RPMI7951 (cell line): ENCODE measurements around the gene CAPN5. TPM values are rescaled to one million over a fixed set of nuclear protein-coding genes. Genes with fewer than 3 reads are reported as not detected.
"Not testable (repeated sequence)": the region's sequence is repeated elsewhere in the genome, so short reads cannot be mapped to it uniquely, and the experiment has no call there.

ENCODE experiments used
- DNase-seq: peaks from one replicate; pipeline ENCODE4 v3.0.0-alpha.2; 2012; ENCODE audit warnings: low read depth
- total RNA-seq: library from RNA; depleted of rRNA; stranded (reverse); fragments of >200 nt; shearing (Covaris generic); gene quantifications from 2 replicates; pipeline ENCODE4 v1.2.3, GENCODE V29; 2014

The CAPN5 gene
- total RNA-seq, 1 experiment from 2014 or later, result 12.4 TPM

DNA sequence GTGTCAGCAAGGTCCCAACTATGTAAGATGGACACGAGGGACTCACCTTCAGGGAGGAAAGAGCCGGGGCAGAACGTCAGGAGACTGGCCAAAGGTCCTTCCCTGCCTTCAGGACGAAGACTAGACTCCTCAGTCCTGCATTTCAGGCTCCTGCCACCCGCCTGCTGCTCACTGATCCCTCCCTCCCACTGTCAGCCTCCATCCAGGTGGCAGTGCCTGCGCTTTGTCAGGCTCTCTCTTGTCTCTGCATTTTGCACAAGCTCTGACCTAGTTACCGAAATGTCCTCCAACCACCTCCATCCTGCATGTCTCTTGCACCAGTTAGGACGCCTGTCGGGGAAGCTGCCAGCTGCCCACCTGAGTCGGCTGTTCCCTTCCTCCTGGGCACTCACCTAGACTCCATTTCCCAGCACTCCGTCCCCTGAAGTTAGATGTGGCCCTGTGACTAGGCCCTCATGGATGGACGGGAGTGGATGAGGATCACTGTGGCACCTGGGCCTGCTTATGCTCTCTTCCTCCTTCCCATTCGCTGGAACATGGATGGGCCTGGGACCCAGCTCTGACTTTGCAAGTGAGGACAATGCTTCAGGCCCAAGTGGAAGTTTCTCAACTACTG is 24.6 kb upstream of the CAPN5 start:
- no peak for DNase-seq

DNA sequence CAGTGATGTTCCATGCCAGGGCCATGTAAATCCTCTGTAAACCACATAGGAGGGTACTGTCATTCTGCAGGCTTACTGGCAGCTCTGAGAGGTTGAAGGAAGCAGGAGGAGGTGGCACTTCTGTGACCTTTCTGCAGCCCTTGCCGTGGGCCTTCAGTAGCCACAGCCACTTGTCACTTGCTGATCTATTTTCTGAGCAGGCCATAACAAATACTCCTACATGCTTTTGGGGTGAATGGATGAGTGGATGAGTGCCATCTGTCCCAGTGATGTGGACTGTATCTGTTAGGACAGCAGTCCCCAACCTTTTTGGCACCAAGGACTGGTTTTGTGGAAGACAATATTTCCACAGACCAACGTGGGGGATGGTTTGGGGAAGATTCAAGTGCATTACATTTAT is 22.4 kb upstream of the CAPN5 start:
- no peak for DNase-seq

DNA sequence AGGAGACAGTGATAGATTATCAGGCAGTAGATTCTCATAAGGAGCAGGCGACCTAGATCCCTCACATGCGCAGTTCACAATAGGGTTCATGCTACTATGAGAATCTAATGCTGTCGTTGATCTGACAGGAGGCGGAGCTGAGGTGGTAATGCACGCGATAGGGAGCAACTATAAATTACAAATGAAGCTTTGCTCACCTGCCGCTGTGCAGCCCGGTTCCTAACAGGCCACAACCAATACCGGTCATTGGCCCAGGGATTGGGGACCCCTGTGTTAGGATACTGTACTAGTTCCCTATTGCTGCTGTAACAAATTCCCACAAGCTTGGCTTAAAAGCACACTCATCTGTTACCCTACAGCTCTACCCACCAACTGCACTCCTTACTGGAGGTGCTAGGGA is 21.9 kb upstream of the CAPN5 start:
- DNase-seq, result no peak

DNA sequence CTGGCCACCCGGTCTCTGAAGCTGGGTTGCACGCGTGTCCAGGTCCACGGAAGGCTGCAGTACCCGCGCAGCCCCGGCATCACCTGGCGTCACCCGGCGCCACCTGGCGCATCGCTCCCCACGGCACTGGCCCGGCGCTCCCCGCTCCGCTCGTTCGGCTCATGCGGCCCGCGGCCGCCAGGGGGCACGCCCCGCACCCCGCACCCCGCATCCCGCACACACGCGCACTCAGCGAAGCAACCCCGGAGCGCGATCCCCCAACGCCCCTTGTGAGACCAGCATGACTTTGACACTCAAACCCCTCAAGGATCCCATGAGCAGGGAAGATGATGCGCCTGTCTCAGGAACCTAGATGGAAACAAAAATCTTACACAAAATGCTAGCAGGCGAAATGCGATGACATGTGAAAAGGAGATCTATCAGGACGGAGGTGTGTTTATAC is 20.7 kb upstream of the CAPN5 start:
- DNase-seq, result no peak

DNA sequence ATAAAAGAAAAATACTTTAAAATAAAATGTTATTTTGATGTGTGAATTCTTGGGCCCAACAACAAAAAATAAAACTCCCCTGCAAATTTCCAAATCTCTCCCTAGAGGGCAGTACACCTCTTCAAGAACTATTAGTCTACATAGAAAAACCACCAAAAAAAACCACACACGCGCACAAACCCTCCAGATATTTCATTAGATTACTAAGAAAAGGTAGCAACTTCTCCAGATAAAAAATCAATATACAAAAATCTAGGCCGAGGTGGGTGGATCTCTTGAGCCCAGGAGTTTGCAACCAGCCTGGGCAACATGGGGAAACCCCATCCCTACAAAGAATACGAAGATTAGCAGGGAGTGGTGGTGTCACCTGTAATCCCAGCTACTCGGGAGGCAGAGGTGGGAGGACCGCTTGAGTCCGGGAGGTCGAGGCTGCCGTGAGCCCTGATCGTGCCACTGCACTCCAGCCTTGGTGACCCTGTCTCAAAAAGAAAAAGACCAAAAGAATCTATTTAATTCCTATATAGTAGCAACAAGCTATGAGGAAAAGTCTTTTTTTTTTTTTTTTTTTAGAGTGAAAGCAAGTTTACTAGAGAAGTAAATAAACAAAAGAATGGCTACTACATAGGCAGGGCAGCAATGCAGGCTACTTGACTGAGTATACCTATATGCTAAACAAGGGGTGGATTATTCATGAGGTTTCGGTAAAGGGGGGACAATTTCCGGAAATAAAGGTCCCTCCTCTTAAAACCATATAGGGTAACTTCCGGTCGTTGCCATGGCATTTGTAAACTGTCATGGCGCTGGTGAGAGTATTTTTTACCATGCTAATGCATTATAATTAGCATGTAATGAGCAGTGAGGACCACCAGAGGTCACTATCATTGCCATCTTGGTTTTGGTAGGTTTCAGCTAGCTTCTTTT is 19.5 kb upstream of the CAPN5 start:
- DNase-seq, result peak; percentile 92

DNA sequence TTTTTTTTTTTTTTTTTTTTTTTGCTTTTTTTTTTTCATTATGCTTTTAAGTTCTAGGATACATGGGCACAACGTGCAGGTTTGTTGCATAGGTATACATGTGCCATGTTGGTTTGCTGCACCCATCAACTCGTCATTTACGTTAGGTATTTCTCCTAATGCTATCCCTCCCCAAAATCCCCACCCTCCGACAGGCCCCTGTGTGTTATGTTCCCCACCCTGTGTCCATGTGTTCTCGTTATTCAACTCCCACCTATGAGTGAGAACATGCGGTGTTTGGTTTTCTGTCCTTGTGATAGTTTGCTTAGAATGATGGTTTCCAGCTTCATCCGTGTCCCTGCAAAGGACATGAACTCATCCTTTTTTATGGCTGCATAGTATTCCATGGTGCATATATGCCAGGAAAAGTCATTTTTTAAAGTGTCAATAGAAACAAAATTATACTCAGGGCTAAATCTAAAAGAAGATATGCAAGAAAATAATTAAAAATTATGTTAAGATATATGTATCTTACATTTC is 18.8 kb upstream of the CAPN5 start:
- not testable (repeated sequence) for DNase-seq

DNA sequence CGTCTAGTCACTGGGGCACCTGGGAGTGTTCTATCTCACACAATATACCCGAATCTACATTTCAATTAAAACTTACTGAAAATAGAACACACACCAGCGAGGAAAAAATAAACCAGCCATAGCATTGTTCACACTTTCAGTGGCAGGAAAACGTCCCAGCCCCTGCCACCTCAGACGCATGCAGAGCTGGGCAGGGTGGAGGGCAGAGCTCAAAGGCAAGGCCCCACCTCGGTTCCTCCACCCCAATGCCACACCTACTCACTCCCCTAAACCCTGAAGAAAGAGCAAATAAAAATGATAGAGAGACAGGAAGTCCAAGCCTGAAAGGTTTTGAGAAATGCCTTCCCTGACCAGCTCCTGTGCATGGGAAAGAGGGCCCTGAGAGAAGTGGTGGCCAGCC is 17.7 kb upstream of the CAPN5 start:
- no peak for DNase-seq

DNA sequence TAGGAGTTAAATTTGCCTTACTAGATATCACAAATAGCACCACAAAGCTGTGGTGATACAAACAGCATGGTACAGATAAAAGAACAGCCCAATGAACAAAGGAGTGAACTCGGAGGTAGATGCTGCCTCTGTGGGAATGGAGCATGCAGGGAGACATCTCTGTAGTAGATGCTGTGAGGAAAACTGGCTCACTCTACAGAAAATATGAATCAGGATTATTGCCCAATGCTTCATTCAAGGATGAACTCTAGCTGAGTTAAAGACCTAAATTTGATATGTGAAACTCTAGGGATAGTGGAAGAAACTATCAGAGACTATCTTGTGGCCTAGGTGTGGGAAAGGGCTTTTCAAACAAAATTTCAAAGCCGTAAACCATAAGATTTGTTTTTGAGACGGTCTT is 15.3 kb upstream of the CAPN5 start:
- DNase-seq, result no peak

DNA sequence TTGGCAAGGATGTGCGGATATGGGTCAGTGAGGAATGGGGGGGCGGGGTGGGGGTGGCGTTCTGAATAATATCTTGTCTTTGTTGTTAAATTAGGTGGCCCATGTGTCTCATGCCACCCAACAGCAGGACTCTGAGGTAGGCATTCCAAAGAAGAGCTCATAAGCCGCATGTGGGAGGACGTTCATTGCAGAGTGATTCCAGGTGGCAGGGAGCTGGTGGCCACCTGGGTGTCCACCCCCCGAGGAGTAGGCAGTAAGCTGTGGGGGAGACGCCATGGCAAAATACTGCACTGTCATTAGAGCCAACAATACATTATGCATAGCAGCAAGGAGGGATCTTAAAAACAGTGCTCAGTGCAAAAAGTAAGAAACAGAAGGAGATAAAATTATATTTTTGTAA is 14.3 kb upstream of the CAPN5 start:
- no peak for DNase-seq

DNA sequence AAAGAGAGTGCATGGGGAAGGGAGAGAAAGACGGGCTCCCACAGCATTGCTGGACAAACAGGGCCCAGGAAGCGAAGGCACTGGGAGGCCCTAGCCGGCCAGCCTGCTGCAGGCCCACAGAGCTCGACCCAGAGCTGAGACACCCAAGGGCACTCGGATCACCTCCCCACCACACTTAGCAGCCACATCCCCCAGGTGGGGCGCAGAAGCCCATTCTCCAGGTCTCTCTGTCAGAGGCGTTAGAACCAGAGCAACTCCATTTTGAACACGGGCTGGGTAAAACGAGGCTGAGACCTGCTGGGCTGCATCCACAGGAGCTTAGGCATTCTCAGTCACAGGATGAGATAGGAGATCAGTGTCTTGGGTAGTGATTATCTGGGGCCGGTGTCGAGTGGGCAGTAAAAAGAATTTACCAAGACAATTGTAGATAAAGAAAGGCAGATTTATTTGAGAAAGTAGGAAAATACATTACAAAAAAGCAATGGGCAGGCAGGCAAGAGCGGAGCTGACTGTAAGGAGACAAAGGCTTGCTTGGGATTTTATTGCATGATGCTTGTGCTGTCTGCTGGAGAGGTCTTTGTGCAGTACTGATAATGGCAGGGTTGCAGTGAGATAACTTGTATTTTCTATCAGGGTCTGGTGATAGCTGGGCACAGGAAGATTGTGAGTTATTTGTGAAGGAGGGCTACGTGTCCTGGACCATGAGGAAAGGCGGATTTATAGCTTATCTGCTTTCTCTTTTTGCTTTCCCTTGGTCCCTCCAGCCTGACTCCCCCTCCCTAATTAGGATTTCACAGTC is 13.4 kb upstream of the CAPN5 start:
- DNase-seq, result no peak

DNA sequence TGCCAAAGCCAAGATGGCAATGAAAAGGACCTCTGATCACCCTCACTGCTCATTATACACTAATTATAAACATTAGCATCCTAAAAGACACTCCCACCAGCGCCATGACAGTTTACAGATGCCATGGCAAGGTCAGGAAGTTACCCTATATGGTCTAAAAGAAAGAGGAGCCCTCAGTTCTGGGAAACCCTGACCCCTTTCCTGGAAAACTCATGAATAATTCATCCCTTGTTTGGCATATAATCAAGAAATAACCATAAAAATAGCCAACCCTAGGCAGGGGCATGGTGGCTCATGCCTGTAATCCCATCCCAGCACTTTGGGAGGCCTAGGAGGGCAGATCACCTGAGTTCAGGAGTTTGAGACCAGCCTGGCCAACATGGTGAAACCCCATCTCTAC is 12.7 kb upstream of the CAPN5 start:
- no peak for DNase-seq

DNA sequence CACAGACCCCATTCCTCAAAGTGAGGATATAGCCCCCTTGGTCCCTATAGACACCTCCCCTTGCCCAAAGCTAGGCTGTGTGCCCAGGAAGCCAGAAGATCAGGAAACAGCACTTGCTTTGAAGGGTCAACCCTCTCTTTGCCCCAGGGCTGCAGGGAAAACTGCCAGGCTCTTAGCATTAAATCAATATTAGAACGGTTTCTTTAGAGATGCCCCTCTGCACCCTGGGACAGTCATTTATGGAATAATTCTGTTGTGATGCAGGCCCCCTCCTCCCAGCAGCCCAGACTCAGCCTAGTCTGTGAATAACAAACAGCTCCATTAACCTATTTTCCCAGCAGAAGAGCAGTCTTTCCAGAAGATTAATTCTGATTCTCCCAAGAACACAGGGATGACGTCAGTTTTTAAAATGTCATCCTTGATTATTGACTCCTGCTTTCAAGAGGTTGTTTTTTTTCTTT is 11.6 kb upstream of the CAPN5 start:
- DNase-seq, result no peak

DNA sequence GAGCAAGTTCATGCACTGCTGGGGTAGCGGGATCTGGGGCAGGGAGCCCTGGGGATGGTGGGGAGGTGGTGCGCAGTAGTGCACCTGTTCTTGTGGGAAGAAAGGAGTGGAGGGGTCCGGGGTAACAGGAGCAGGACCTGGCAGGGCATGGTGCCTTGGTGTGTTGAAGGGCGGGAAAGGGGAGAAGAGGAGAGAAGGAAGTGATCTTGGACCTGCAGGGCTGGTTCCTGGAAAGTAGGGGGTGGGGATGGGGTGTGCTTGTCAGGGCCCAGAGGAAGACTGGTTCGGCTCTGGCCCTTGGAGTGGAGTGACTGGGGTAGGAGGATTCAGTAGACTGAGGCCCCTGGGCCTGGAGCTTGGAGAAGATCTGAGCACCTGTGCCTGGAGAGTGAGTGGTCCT is 10.9 kb upstream of the CAPN5 start:
- DNase-seq, result no peak

DNA sequence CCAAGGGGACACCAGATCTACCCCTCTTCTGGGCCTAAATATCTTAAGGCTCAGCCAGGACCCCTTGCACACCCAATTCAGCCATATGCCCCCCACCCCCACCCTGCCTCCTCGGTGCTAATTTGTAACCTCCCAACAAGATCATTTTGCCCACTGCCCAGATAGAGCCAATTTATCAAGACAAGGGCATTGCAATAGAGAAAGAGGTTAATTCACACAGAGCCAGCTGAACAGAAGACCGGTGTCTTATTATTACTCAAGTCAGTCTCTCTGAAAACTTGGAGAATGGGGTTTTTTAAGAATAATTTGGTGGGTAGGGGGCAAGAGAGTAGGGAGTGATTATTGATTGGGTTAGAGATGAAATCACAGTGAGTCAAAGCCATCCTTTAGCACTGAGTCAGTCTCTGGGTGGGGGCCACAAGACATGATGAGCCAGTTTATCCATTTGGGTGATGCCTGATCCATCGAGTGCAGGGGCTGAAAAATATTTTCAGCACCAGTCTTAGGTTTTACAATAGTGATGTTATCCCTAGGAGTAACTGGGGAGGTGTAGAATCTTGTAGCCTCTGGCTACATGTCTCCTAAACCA is 9.9 kb upstream of the CAPN5 start:
- DNase-seq, result no peak

DNA sequence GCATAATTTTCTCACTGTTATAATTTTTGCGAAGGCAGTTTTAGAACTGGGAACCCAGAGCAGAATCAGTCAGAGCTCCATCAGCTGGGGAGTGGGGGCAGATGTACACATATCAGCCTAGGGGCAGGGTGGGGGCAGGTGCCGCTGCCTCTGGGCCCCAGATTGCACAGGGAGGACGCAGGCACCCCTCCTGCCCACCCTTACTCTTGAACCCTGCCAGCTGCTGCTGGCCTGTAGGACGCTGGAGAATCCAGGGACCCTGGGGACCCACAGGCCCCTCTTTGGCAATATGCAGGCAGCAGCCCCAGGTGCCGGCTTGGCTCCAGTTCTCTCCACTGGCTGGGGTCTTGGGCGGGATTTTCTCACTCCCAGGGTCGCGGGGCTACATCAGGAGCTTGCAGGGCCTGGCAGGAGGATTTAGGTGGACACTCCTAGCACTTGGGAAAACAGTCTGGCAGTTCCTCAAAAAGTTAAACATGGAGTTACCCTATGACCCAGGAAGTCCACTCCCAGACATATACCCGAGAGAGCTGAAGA is 8.8 kb upstream of the CAPN5 start:
- no peak for DNase-seq

DNA sequence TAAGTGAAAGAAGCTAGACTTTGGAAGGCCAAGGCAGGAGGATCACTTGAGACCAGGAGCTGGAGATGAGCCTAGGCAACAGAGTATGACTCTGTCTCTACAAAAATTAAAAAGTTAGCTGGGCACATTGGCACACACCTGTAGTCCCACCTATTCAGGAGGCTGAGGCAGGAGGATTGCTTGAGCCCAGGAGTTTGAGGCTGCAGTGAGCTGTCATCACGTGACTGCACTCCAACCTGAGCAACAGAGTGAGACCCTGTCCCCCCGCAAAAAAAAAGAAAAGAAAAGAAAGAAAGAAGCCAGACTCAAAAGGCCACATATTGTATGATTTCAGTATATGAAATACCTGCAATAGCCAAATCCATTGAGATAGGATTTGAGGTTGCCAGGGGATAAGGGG is 7.9 kb upstream of the CAPN5 start:
- DNase-seq, result no peak

DNA sequence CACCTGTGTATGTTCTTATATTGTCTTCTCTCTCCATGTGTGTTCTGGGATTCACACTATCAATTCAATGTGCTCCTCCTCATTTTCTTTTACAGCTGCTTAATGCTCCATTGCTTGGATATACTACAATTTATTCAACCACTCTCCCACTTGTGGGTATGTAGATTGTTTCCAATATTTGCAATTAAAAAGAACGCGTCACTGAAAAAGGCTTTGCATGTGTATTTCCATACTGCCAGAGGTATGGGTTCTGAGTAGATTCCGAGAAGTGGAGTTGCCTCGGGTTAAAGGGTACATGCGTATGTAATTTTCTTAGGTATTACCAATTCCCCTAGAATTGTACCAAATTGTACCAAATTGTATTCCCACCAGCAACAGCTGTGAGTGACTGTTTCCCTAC is 7.0 kb upstream of the CAPN5 start:
- DNase-seq, result no peak

DNA sequence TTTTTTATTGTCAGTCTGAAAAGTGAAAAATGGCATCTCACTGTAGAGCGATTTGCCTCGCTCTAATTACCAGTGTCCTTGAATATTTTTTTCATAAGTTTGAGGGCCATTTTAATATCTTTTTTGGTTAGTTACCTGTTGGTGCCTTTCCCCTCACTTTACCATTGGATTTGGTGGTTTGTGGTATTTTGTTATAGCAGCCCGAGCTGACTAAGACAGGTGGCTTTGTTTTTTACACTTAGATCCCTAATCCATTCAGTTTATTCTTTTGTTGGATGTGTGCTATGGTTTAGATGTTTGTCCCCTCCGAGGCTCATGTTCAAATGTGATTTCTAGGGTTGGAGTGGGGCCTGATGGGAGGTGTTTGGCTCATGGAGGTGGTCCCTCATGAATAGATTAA is 6.5 kb upstream of the CAPN5 start:
- no peak for DNase-seq

DNA sequence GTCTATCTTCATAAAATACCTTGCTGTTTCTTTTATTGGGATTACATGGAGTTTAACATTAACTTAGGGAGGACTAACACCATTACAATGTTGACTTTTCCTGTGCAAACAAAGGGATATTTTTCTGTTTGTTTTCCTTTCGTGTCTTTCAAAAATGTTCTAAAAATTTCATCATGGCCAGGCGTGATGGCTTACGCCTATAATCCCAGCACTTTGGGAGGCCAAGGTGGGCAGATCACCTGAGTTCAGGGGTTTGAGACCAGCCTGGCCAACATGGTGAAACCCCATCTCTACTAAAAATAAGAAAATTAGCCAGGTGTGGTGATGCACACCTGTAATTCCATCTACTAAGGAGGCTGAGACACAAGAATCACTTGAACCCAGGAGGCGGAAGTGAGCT is 5.5 kb upstream of the CAPN5 start:
- DNase-seq, result not testable (repeated sequence)

DNA sequence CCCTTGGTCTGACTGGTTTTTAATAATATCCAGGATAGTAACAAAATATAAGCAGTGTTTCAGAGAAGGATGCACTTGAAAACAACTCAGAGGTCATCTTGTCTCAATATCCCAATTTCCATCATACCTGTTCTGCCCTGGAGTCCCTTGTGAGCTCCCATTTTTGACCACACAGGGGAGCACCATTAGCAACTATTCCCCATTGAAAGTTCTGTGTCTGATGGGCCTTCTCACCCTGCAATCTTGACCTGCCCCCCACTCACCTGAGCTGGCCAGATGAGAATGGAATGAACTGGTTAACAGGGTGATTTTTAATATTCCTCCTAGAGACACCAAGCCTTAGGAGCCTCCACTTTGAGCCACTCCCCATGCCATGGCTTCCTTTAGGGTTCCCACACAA is 3.8 kb upstream of the CAPN5 start:
- no peak for DNase-seq

DNA sequence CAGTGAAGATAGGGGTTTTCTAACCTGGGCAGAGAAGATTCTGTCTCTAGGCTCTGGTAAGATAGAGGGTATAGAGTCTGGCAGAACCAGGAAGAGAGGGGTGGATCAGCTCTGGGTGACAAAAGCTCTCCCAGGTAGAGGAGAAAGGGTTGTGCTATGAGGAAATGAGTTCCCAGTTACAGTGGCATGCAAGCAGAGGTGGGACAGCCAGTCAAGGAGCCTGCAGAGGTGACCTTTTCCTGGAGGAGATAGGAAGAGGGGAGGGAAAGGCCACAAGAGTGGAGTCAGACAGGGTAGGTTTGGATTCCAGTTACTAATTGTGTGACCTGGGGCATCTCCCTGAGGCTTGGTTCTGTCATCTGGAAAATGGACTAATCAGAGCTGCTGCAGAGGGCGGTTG is 3.4 kb upstream of the CAPN5 start:
- DNase-seq, result no peak

DNA sequence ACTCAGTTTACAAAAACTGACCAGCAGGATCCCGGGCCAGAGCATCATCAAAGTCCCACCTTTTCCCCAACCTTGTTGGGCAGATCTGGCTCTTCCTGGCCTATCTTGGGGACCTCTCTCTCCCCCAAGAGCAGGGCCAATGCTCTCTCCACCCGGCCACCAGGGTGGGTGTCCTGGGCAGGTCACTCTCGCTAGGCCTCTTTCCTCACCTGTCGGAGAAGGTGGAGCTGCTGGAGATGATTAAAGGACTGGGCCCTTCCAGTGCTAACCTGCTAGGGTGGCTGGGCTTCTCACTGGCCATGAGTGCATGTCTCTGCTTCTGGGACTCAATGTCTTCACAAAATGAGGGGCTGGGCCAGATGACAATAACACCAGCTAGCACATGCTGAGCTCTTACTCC is 2.9 kb upstream of the CAPN5 start:
- no peak for DNase-seq
